Transverse colon (tissue), 4 donors: Measurements from ENCODE around the gene BIK.

Experiments used
- CTCF ChIP-seq, 5 experiments: fragments of 200-600 bp in 3 of 5; fragments of 450-650 bp in 2 of 5; sonication (generic) in 3 of 5; IDR thresholded peaks; 1 replicate in 2 of 5; 2 replicates in 3 of 5; pipeline ENCODE4 v1.5.1; 2016 to 2017; ENCODE audit warnings: antibody characterized with exemption in 5 of 5, inconsistent platforms in 3 of 5, mild to moderate bottlenecking in 2 of 5, moderate library complexity in 1 of 5
- EP300 ChIP-seq: sonication (generic); formaldehyde crosslinking; IDR thresholded peaks from one replicate; pipeline ENCODE4 v1.6.1; 2017; ENCODE audit warnings: antibody characterized with exemption, low read depth
- POLR2AphosphoS5 ChIP-seq, 3 donors: sonication (generic); formaldehyde crosslinking; IDR thresholded peaks; one replicate each; pipeline ENCODE4 v1.6.1; 2016; ENCODE audit warnings: antibody characterized with exemption in 3 of 3

- no peak for TF ChIP-seq POLR2AphosphoS5 (IDR thresholded peaks at IDR 0.05)
- no peak for TF ChIP-seq EP300
- no peak for TF ChIP-seq CTCF (IDR thresholded peaks at IDR 0.05)
Measured at GRCh38 chr22:43081968-43082367, 28.6 kb upstream of the BIK start.
